Measurements from ENCODE around the gene INPP4B.

The INPP4B gene

GRCh38 chr4:142041788-142042187 lies 804.3 kb downstream of the INPP4B start:
- no peak for DNase-seq

GRCh38 chr4:142040043-142040442 lies 806.1 kb downstream of the INPP4B start:
- DNase-seq = no peak

- DNase-seq = no peak
Measured at GRCh38 chr4:142036795-142037583, 809.1 kb downstream of the INPP4B start.

GRCh38 chr4:142035566-142035965 lies 810.5 kb downstream of the INPP4B start:
- no peak for DNase-seq

GRCh38 chr4:142034101-142034500 lies 812.0 kb downstream of the INPP4B start:
- no peak for DNase-seq

- DNase-seq = no peak
Measured at GRCh38 chr4:142030010-142030409, 816.1 kb downstream of the INPP4B start.

- DNase-seq = no peak
Measured at GRCh38 chr4:142021761-142022160, 824.3 kb downstream of the INPP4B start.

- DNase-seq = no peak
Measured at GRCh38 chr4:142021181-142021580, 824.9 kb downstream of the INPP4B start.

GRCh38 chr4:142016031-142016430 lies 830.1 kb downstream of the INPP4B start:
- DNase-seq = no peak

GRCh38 chr4:142009751-142010150 lies 836.4 kb downstream of the INPP4B start:
- no peak for DNase-seq

- no peak for DNase-seq
Measured at GRCh38 chr4:142005519-142005918, 840.6 kb downstream of the INPP4B start.

- DNase-seq = no peak
Measured at GRCh38 chr4:141999446-142000143, 846.5 kb downstream of the INPP4B start.

- no peak for DNase-seq
Measured at GRCh38 chr4:141995056-141995455, 851.0 kb downstream of the INPP4B start.

- no peak for DNase-seq
Measured at GRCh38 chr4:141977433-141977832, 868.7 kb downstream of the INPP4B start.

Data from activated effector memory CD4-positive, alpha-beta T cell treated with Interleukin-2 at 50 U/mL for 16 hours (primary cell).